Muscle of leg (tissue), 11 donors: Measurements from ENCODE around the gene BORCS5. TPM values are rescaled to one million over a fixed set of nuclear protein-coding genes. Genes with fewer than 3 reads are reported as not detected.

ENCODE experiments used
- DNase-seq: peaks from one replicate; pipeline ENCODE4 v3.0.0; 2013
- H3K27ac ChIP-seq: one replicate; pipeline ENCODE4 v1.5.1; 2013; ENCODE audit warnings: mild to moderate bottlenecking, low read length, control low read depth
- H3K27me3 ChIP-seq: one replicate; pipeline ENCODE4 v1.6.1; 2013; ENCODE audit warnings: low read length; ENCODE audit not compliant: control insufficient read depth, insufficient read depth
- H3K36me3 ChIP-seq: one replicate; pipeline ENCODE4 v1.6.1; 2013; ENCODE audit warnings: low read length; ENCODE audit not compliant: control insufficient read depth, insufficient read depth
- H3K4me1 ChIP-seq: one replicate; pipeline ENCODE4 v1.6.1; 2013; ENCODE audit warnings: low read length; ENCODE audit not compliant: control insufficient read depth, insufficient read depth
- H3K4me3 ChIP-seq: one replicate; pipeline ENCODE4 v1.5.1; 2013; ENCODE audit warnings: low read length, control low read depth
- H3K9me3 ChIP-seq: replicated peaks from 2 replicates; pipeline ENCODE4 v1.6.1; 2013; ENCODE audit warnings: low read depth, low read length; ENCODE audit not compliant: control insufficient read depth
- WGBS: methylation state at CpG from one replicate; pipeline ENCODE4 v1.1.5; 2013; ENCODE audit warnings: missing lambda C conversion rate; ENCODE audit not compliant: insufficient coverage; 5-methylcytosine and 5-hydroxymethylcytosine counted together
- polyA plus RNA-seq, 8 donors: library from polyadenylated mRNA; unstranded; fragments of 120-200 nt; gene quantifications; one replicate each; pipeline versions ENCODE4 v1.2.1 to v1.2.3, GENCODE V29; 2013; ENCODE audit warnings: inconsistent platforms in 1 of 8, low replicate concordance in 1 of 8; ENCODE audit not compliant: insufficient read length in 8 of 8, insufficient read depth in 1 of 8
- total RNA-seq: library from RNA; stranded (reverse); fragments of 120-200 nt; gene quantifications from one replicate; pipeline ENCODE4 v1.2.4, GENCODE V29; 2013

Gene BORCS5
- total and polyA plus RNA-seq, 9 donors: 6.7 to 9.2 (median 7.4) TPM

- WGBS: no CpG with 5 or more reads among the region's 4 CpGs
Measured at GRCh38 chr12:12451098-12451497, 94.2 kb downstream of the BORCS5 start.

GRCh38 chr12:12452326-12452902, 95.5 kb downstream of the BORCS5 start:
- H3K4me1 ChIP-seq: peaks cover 1% of the 10 kb centered on the region
- H3K9me3 ChIP-seq: no peaks in the 10 kb centered on the region
- H3K36me3 ChIP-seq: no peaks in the 10 kb centered on the region
- WGBS: 94% methylated on average over 15 of the region's 21 CpGs
- H3K27me3 ChIP-seq: no peaks in the 10 kb centered on the region
- no peak overlapping the region for H3K4me3 ChIP-seq
- DNase-seq: no peak
- no peak overlapping the region for H3K27ac ChIP-seq

More at GRCh38 chr12:12451098-12451497, 94.2 kb downstream of the BORCS5 start:
- DNase-seq: no peak
- no peaks in the 10 kb centered on the region for H3K36me3 ChIP-seq
- no peak overlapping the region for H3K27ac ChIP-seq
- no peak overlapping the region for H3K4me3 ChIP-seq
- H3K9me3 ChIP-seq: no peaks in the 10 kb centered on the region
- H3K4me1 ChIP-seq: peaks cover 5% of the 10 kb centered on the region
- H3K27me3 ChIP-seq: no peaks in the 10 kb centered on the region

GRCh38 chr12:12453635-12454034, 96.8 kb downstream of the BORCS5 start:
- WGBS: no CpG with 5 or more reads among the region's 1 CpG
- H3K27me3 ChIP-seq: no peaks in the 10 kb centered on the region
- no peak overlapping the region for H3K4me3 ChIP-seq
- H3K36me3 ChIP-seq: no peaks in the 10 kb centered on the region
- no peaks in the 10 kb centered on the region for H3K9me3 ChIP-seq
- H3K27ac ChIP-seq: no peak overlapping the region
- no peak for DNase-seq
- no peaks in the 10 kb centered on the region for H3K4me1 ChIP-seq

GRCh38 chr12:12454315-12454714, 97.4 kb downstream of the BORCS5 start:
- H3K36me3 ChIP-seq: no peaks in the 10 kb centered on the region
- DNase-seq: peak; percentile 57
- H3K4me1 ChIP-seq: no peaks in the 10 kb centered on the region
- H3K27ac ChIP-seq: no peak overlapping the region
- no peaks in the 10 kb centered on the region for H3K9me3 ChIP-seq
- H3K4me3 ChIP-seq: no peak overlapping the region
- H3K27me3 ChIP-seq: no peaks in the 10 kb centered on the region

GRCh38 chr12:12456637-12457036, 99.8 kb downstream of the BORCS5 start:
- Histone ChIP-seq H3K4me1 (no peaks in the 10 kb centered on the region), H3K27ac (no peak overlapping the region), H3K9me3 (no peaks in the 10 kb centered on the region), H3K36me3 (no peaks in the 10 kb centered on the region), H3K4me3 (no peak overlapping the region), H3K27me3 (no peaks in the 10 kb centered on the region)
- DNase-seq: peak; percentile 61
- WGBS: no CpG with 5 or more reads among the region's 5 CpGs

- WGBS: 44% methylated on average over 1 of the region's 8 CpGs
Measured at GRCh38 chr12:12460935-12461922, 104.4 kb downstream of the BORCS5 start.

GRCh38 chr12:12461923-12462315, 105.0 kb downstream of the BORCS5 start:
- no peak for DNase-seq
- 100% methylated on average over 1 of the region's 5 CpGs for WGBS
- Histone ChIP-seq H3K27ac (no peak overlapping the region), H3K27me3 (no peaks in the 10 kb centered on the region), H3K9me3 (no peaks in the 10 kb centered on the region), H3K4me1 (no peaks in the 10 kb centered on the region), H3K4me3 (no peak overlapping the region), H3K36me3 (peaks cover 3% of the 10 kb centered on the region)

More at GRCh38 chr12:12460935-12461922, 104.4 kb downstream of the BORCS5 start:
- H3K4me3 ChIP-seq: no peak overlapping the region
- no peaks in the 10 kb centered on the region for H3K9me3 ChIP-seq
- H3K4me1 ChIP-seq: no peaks in the 10 kb centered on the region
- H3K36me3 ChIP-seq: peaks cover 3% of the 10 kb centered on the region
- H3K27me3 ChIP-seq: no peaks in the 10 kb centered on the region
- H3K27ac ChIP-seq: no peak overlapping the region
- DNase-seq: no peak

DNA sequence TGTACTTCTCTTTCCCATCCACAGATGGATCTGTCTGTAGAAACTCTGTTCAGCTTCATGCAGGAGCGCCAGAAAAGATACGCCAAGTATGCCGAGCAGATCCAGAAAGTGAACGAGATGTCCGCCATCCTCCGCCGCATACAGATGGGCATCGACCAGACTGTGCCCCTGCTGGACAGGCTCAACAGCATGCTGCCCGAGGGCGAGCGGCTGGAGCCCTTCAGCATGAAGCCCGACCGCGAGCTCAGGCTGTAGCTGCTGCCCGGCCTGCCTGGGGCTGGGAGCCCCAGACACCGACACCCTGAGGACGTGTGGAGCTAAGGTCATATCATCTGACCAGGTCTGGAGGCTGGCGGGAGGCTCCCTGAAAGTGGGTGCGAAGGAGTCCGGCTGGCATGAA, 108.6 kb downstream of the BORCS5 start:
- H3K4me3 ChIP-seq: no peak overlapping the region

GRCh38 chr12:12466157-12466556, 109.3 kb downstream of the BORCS5 start:
- DNase-seq: no peak
- Histone ChIP-seq H3K9me3 (no peaks in the 10 kb centered on the region), H3K36me3 (peaks cover 9% of the 10 kb centered on the region), H3K27me3 (no peaks in the 10 kb centered on the region), H3K4me1 (peaks cover 5% of the 10 kb centered on the region), H3K27ac (no peak overlapping the region), H3K4me3 (no peak overlapping the region)
- WGBS: 88% methylated on average over 6 of the region's 7 CpGs

More for the DNA sequence above, 108.6 kb downstream of the BORCS5 start:
- Histone ChIP-seq H3K4me1 (peaks cover 5% of the 10 kb centered on the region), H3K27me3 (no peaks in the 10 kb centered on the region), H3K36me3 (peaks cover 8% of the 10 kb centered on the region), H3K27ac (no peak overlapping the region), H3K9me3 (no peaks in the 10 kb centered on the region)
- no peak for DNase-seq
- WGBS: 85% methylated on average over 20 of the region's 20 CpGs

- Histone ChIP-seq H3K27ac (no peak overlapping the region), H3K36me3 (peaks cover 9% of the 10 kb centered on the region), H3K4me1 (peaks cover 5% of the 10 kb centered on the region), H3K4me3 (no peak overlapping the region), H3K9me3 (no peaks in the 10 kb centered on the region), H3K27me3 (no peaks in the 10 kb centered on the region)
- WGBS: 95% methylated on average over 4 of the region's 6 CpGs
- DNase-seq: no peak
Measured at GRCh38 chr12:12467264-12467663, 110.4 kb downstream of the BORCS5 start.
